ENCODE results near the gene YDJC.
A peak's percentile ranks its signal among the peaks of the same experiment; 100 is the strongest.
"Not testable (repeated sequence)": the region's sequence is repeated elsewhere in the genome, so short reads cannot be mapped to it uniquely, and the experiment has no call there.

YDJC gene

DNA sequence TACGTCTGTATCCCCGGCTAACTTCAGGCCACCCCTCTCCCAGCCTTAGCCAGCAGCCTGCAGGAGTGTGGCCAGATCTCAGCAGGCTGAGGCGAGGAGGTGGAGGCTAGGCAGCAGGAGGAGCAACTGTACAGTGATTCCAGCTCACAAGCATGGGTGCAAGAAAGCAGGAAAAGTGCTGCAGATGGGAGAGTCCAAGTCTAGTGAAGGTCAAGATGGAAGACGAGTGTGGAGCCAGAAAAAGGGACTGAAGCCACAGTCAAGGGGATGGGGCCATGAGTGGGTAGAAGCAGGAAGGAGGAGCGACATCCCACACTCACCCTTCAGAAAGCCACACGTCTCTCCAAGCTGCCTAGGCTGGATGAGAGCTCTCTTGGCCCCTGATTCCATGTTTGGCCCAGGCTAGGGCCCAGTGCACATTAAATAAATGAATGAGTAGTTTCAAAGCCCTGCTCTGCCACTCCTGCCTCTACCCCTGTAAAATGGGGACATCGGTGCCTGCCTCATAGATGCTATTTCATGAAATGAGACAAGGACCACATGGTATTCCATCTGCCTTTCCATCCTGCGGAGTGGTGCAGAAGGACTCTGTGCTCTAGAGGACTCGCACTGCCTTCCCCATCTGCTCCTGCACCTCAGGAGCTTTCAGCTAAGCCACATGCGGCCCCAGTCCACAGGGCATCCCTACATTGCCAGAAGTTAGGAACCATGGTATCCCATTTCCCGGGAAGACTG, 2.9 kb downstream of the YDJC start:
- Mint-ChIP-seq H3K27me3 (no peaks in the 10 kb centered on the region), H3K27ac (peak overlapping the region; percentile 95), H3K4me3 (peak overlapping the region; percentile 92), H3K9me3 (no peaks in the 10 kb centered on the region), H3K4me1 (ENCODE audit: low read depth) (peaks cover 46% of the 10 kb centered on the region), H3K36me3 (ENCODE audit: low read depth) (peaks cover 26% of the 10 kb centered on the region)

DNA sequence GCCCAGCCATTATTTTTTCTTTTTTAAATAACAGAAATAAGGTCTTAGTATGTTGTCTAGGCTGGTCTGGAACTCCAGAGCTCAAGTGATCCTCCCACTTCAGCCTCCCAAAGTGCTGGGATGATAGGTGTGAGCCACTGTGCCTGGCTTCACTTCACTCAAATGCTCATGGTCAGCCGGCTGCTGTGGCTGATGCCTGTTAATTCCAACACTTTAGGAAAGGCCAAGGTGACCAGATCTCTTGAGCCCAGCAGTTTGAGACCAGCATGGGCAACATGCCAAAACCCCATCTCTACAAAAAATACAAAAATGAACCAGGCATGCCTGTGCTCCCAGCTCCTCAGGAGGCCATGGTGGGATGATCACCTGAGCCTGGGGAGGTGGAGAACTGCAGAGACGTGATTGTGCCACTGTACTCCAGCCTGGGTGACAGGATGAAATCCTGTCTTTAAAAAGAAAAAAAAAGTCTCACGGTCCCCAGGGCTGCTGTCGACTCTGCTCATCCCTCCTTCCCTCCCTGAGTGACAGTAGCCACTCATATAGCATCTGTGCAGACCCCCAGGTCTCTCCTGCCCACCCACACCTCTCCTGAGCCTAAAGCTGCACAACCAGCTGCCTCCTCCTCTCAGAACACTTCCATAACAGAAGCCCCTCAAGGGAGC, 3.6 kb downstream of the YDJC start:
- no peaks in the 10 kb centered on the region for H3K27me3 Mint-ChIP-seq
- H3K27ac Mint-ChIP-seq = peak overlapping the region; percentile 78
- peaks cover 44% of the 10 kb centered on the region for H3K4me1 Mint-ChIP-seq (ENCODE audit: low read depth)
- H3K9me3 Mint-ChIP-seq = no peaks in the 10 kb centered on the region
- H3K4me3 Mint-ChIP-seq = peak overlapping the region; percentile 27
- H3K36me3 Mint-ChIP-seq (ENCODE audit: low read depth) = peaks cover 28% of the 10 kb centered on the region

DNA sequence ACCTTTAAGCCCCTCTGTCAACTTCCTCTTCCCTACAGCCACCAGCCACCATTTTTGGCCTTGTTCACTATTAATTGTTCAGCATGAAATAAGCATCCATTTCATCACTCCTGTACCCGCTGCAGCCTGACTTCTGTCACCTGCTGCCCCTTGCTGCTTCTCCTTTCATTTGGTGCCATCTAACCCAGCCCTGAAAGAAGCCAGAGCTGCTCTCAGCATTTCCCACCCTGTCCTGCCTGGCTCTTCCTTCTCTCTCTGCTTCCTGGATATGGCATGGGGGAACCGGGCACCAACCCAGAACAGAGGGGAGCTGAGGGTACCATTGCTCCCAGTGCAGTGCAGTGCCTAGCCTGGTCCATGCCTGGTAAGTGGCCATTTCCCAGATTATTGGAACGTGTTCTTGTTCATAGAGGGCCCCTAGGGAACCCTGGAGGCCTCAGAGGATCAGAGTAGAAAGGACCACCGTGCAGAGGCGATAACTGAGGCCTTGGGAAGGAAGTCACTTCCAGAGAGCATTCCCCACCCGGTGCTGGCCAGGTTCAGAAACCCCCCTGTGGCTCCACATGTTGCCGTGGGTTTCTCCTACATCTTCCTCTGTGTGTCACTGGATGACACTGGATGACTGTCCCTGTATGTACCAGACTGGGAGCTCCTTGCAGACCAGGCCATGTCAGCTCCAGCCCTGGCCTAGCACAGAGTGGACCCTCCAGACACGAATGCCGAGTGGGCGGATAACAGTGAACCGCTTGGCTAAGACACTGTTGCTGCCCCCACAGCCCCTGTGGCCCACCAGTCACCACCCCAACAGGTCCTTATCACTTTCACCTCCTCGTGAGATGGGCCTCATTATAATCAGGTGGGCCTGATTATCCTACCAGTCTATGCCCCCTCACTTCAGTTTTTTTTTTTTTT, 4.7 kb downstream of the YDJC start:
- Mint-ChIP-seq H3K27me3 (no peaks in the 10 kb centered on the region), H3K4me1 (ENCODE audit: low read depth) (peaks cover 34% of the 10 kb centered on the region), H3K27ac (peak overlapping the region; percentile 70), H3K4me3 (peak overlapping the region; percentile 23), H3K36me3 (ENCODE audit: low read depth) (peaks cover 31% of the 10 kb centered on the region), H3K9me3 (no peaks in the 10 kb centered on the region)

DNA sequence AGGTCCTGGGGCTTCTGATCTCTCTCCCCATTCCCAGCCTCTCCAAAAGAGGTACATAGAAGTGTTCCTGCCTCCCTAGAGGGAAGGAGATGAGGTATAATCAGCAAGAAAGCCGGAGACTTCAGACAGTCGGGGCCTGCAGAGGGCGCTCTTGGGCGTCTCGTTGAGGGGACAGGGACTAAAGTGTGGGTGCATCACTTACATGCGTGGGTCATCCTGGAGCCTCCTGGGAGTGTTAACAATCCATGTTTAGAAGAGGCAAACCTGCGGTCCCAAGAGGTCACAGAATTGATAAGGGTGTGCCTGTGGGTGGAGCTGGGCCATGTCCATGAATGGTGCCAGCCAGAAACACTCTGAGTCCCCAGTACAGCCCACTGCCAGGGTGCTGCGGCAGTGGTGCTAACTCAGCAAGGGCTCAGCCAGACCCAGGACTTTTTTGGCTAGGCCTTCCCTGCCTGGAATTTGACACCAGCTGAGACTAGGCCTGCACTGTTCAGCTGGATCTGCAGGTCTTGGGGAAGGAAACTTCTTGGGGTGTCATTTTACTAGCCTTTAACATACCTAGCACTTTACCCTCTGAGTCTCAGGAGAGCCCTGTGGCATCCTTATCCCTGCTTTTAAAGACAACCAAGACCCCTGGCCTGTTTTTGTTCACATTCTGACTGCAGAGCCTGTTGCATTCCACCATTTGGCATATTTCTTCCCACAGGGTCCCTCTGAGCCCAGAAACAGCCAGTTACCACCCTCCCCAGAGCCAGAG, 5.5 kb downstream of the YDJC start:
- Mint-ChIP-seq H3K4me1 (ENCODE audit: low read depth) (peaks cover 34% of the 10 kb centered on the region), H3K27me3 (no peaks in the 10 kb centered on the region), H3K4me3 (no peak overlapping the region), H3K9me3 (no peaks in the 10 kb centered on the region), H3K36me3 (ENCODE audit: low read depth) (peaks cover 33% of the 10 kb centered on the region), H3K27ac (peak overlapping the region; percentile 70)

DNA sequence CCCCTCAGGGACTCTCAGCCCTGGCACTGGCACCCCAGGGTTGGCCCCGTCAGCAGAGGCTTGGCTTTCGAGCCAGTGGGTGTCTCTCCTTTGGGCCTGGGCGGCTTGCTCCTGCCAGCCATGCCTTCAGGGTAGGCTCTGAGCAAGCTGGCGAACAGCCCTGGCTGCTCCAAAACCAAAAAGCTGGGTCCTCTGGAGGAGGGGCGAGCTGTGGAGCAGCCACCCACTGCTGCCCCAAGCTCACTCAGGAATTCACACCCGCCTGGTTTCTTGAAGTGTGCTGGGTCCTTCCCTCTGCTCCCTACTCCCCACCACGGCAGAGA, 6.2 kb downstream of the YDJC start:
- H3K4me1 Mint-ChIP-seq (ENCODE audit: low read depth) = peaks cover 34% of the 10 kb centered on the region
- no peaks in the 10 kb centered on the region for H3K9me3 Mint-ChIP-seq
- H3K27me3 Mint-ChIP-seq = no peaks in the 10 kb centered on the region
- H3K4me3 Mint-ChIP-seq = no peak overlapping the region
- H3K36me3 Mint-ChIP-seq (ENCODE audit: low read depth) = peaks cover 33% of the 10 kb centered on the region
- no peak overlapping the region for H3K27ac Mint-ChIP-seq

DNA sequence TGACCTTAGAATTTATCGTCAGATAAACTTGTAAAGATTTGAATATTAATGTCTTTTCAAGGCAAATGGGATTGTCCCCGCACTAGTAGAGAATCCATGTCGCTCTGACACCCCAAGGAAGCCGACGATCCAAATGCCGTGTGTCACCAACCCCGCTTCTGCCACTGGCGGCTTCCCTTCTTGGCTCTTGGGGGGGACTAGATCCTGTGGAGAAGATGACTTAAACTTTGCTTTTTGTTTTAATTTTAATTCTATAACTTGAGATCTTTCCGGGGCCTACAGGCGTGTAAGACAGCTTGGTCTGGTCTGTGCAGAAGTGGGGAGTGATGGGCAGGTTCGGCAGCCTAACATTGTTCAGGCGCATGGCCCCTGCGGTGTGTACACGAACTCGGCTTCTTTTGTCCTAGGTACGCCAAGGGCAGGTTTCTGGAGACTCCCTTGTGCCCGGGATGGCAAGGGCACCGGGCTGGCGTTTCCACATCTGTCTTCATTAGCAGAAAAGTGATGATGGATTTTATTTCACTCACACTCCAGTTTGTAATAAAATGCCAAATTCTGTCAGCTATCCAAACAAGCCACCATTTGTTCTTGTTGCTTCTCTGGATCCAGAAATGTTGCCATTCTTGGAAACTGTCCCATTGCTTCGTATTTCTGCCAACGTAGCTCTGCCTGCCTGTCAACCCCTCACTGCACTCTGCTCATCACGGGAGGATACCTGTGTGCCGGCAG, 6.7 kb downstream of the YDJC start:
- peak overlapping the region; percentile 38 for H3K27ac Mint-ChIP-seq
- H3K36me3 Mint-ChIP-seq (ENCODE audit: low read depth) = peaks cover 28% of the 10 kb centered on the region
- H3K9me3 Mint-ChIP-seq = no peaks in the 10 kb centered on the region
- peaks cover 30% of the 10 kb centered on the region for H3K4me1 Mint-ChIP-seq (ENCODE audit: low read depth)
- H3K27me3 Mint-ChIP-seq = no peaks in the 10 kb centered on the region
- no peak overlapping the region for H3K4me3 Mint-ChIP-seq

DNA sequence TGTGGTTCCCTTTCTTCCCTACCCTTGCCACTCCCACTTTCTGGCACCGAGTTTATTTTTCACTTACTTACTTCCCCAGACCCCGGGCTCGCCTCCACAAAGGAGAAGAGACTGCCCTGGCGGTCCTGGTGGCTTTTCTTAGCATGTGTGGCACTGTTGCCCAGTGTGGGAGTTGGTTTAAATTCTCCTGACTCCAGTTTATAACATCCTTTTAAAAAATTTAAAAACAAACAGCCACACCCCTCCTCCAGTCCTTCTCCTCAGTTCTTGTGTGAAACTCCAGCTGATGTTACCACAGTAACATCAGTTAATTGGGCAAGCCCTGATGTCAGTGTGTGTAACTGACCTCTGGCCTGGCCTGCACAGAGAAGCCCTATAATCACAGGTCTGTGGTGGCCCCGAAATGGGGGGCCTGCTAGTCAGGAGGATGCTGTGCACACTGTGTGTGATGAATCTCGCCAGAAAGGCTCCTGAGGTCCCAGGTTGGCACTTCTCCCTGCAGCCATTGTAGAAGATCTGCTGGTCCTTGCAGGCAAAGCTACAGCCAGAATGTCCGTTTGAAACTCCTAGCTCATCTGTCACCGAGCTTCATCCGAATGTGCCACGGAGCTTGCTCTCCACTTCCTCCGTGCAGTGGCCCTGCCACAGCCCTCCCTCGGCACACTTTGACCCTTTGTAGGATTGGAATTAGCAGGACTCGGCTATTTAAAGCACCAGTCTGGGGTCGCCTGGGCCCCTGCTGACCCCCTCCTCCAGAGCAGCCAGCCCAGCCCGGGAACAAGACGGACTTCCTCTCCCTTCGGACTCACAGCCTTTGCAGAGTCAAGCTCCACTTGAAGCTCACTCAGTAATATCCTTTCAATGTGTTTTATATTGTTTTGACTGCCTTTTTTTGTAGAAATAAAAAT, 7.6 kb downstream of the YDJC start:
- Mint-ChIP-seq H3K4me3 (no peak overlapping the region), H3K9me3 (no peaks in the 10 kb centered on the region), H3K27me3 (no peaks in the 10 kb centered on the region), H3K4me1 (ENCODE audit: low read depth) (peaks cover 22% of the 10 kb centered on the region), H3K36me3 (ENCODE audit: low read depth) (peaks cover 25% of the 10 kb centered on the region), H3K27ac (no peak overlapping the region)

DNA sequence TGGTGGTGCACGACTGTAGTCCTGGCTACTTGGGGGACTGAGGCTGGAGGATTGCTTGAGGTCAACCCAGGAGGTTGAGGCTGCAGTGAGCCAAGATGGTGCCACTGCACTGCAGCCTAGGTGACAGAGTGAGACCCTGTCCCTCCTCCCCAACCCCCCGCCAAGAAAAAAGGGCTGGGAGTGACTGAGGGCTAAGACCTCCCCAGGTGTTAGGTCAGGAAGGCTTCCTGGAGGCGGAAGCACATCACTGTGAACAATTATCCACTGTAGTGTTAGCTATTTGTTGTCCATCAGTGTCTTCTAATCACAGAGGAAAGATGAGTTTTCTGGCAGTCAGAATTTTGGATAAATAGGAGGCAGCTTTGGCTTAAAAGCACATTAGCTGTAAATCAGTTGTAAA, 8.8 kb downstream of the YDJC start:
- peaks cover 18% of the 10 kb centered on the region for H3K36me3 Mint-ChIP-seq (ENCODE audit: low read depth)

DNA sequence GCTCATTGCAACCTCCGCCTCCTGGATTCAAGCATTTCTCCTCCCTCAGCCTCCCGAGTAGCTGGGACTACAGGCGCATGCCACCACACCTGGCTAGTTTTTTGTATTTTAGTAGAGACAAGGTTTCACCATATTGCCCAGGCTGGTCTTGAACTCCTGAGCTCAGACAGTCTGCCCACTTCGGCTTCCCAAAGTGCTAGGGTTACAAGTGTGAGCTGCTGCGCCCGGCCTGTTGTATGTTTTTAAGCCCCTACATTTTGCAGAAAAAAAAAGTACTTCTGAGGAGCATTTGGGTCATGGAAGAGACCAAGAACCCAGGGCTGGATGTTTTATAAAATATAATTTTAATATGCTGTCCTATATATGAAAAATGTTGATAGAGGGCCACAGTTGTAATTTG, 12.5 kb downstream of the YDJC start:
- Mint-ChIP-seq H3K4me1 (ENCODE audit: low read depth) (peaks cover 16% of the 10 kb centered on the region), H3K36me3 (ENCODE audit: low read depth) (peaks cover 41% of the 10 kb centered on the region)
- H3K27me3 Mint-ChIP-seq, H3K27ac Mint-ChIP-seq, H3K4me3 Mint-ChIP-seq, H3K9me3 Mint-ChIP-seq: not testable (repeated sequence)

More for the DNA sequence above, 8.8 kb downstream of the YDJC start:
- H3K27me3 Mint-ChIP-seq = no peaks in the 10 kb centered on the region
- H3K27ac Mint-ChIP-seq = no peak overlapping the region
- no peak overlapping the region for H3K4me3 Mint-ChIP-seq
- peaks cover 12% of the 10 kb centered on the region for H3K4me1 Mint-ChIP-seq (ENCODE audit: low read depth)
- H3K9me3 Mint-ChIP-seq = no peaks in the 10 kb centered on the region

DNA sequence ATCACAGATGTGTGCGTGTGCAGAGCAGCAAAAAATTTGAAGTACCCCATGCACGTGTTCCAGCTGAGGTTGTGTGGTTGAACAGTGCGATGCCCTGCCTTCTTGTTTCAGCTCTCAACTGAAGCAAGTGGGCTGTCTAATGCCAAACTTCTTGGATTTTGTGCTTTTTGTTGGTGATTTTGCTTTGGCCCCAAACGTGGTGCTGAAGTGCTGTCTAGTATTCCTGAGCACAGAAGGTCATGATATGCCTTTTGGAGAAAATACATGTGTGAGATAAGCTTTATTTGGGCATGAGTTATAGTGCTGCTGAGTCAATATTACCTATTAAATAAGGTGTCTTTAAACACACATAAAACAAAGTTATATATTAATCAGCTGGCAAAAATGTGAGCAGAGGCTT, 14.1 kb downstream of the YDJC start:
- no peaks in the 10 kb centered on the region for H3K27me3 Mint-ChIP-seq
- H3K4me1 Mint-ChIP-seq (ENCODE audit: low read depth) = peaks cover 19% of the 10 kb centered on the region
- no peaks in the 10 kb centered on the region for H3K9me3 Mint-ChIP-seq
- no peak overlapping the region for H3K27ac Mint-ChIP-seq
- H3K36me3 Mint-ChIP-seq (ENCODE audit: low read depth) = peaks cover 43% of the 10 kb centered on the region
- no peak overlapping the region for H3K4me3 Mint-ChIP-seq

DNA sequence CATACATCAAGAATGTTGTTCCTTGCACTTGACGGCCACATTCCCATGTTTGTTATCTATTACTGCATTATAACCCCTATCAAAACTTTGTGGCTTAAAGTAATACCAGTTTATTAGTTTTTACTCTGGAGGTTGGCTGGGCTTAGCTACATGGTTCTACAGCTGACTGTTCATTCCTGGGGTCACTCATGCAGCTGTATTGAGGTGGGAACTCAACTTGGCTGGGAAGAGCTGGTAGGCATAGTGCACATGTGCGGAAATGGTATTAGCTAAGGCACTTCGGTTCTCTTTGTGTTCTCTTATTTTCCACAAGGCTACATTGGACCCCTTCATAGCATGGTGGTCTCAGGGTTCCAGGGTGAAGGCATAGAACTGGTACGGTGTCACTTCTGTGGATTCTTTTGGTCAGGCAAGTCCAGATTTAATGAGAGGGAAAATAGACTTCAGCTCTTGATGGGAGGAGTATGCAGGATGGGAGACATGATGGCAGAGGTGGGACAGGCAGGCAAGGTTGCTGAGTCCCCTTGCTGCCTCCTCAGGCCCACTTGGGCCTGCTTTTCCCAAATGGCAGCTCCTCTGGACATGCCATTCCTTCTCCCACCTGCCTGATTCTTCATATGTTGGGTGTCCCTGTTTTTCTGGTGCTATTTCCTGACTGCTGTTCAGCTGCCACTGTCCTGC, 16.1 kb downstream of the YDJC start:
- Mint-ChIP-seq H3K36me3 (ENCODE audit: low read depth) (peaks cover 45% of the 10 kb centered on the region), H3K4me1 (ENCODE audit: low read depth) (peaks cover 19% of the 10 kb centered on the region), H3K4me3 (no peak overlapping the region), H3K9me3 (no peaks in the 10 kb centered on the region), H3K27ac (no peak overlapping the region), H3K27me3 (no peaks in the 10 kb centered on the region)

DNA sequence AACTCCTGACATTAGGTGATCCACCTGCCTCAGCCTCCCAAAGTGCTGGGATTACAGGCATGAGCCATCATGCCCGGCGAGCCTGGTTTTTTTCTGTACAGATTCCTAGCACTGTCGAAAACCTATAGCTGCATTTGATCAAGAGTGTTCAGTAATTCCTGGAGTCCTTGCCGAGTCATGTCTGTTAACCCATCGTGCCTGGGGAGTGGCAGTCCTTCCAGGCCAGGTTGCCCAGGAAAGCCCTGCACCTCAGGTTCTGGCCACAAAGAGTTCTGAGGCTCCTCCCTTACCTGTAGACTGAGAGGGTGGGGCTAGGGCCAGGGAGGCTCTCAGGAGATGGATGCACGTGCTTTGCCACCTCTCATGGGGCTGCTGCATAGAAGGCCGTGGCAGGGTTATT, 17.0 kb downstream of the YDJC start:
- H3K27me3 Mint-ChIP-seq = no peaks in the 10 kb centered on the region
- H3K9me3 Mint-ChIP-seq = no peaks in the 10 kb centered on the region
- H3K4me1 Mint-ChIP-seq (ENCODE audit: low read depth) = peaks cover 19% of the 10 kb centered on the region
- peaks cover 46% of the 10 kb centered on the region for H3K36me3 Mint-ChIP-seq (ENCODE audit: low read depth)
- H3K27ac Mint-ChIP-seq = no peak overlapping the region
- H3K4me3 Mint-ChIP-seq = no peak overlapping the region
